GM21825 (cell line): Measurements from ENCODE around the gene ATP6V0D1.

Experiments used
- ATAC-seq: cut with Tn5 transposase; IDR thresholded peaks from one replicate; pipeline ENCODE4 v1.9.1; 2021; ENCODE audit warnings: mild to moderate bottlenecking, moderate library complexity; ENCODE audit not compliant: unreplicated experiment

ATP6V0D1 gene

DNA sequence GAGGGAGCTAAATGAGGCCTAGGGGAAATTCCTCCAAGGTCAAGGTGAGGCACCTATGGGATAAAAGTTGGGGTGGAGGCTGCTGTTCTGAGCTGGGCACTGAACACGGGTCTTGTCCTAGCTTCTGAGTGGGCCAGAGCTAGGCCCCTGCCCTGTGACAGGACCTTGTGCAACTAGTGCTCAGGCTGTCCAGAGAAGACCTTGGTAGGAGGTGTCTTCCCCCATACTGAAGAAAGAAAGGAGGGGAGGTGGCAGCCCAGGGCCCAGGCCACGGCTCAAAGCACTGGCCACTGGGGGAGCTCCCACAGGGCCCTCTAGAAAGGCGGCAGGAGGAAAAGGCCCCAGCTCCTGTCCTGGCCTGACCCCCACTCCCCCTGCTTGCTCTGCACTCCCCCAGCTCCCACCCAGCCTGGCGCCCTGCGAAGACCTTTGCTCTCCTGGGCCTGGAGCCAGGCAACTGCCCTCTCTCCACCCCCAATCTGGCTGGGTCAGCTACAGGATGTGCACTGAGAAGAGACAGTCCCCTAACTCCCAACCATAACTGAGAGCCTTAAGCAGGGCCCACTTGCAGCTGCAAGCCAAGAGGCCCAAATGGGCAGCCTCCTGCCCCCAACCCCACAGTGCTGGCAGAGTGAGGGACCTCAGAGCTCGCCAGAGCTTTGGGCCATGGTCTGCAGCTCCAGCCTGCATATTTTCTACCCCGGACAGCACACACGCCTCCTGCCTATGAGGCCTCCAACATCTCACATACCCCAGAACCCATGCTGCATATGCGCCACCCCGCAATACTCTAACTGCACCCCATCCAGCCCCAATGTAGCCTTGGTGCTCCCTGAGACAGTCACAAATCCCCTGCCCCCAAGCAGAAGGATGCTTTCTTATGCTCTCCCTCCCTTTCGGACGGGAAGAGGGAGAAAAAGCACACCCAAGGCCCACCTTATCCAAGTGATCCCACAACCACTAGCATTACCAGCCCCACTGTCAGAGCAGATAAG lies 34.7 kb downstream of the ATP6V0D1 start:
- no peak for ATAC-seq

DNA sequence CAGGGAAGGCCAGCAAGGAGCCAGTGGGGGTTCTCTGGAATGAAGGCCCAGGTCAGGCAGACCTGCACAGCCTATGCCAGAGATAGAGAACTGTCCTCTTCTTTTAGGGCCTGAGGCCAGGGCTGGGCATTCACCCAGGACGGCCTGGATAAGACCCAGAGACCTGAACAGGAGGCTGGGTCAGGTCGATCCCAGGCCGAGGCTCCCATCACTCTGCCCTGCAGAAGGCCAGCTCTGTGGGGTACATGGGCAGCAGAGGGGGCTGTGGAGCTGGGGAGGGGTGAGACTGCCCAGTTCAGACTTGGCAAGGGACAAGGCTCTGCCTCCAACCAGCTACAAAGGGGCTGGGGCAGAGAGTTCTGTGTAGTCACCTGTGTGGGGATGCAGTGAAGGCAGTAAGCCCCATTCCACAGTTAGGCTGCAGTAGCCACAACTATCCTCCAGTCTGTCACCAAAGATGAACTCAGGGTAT lies 35.5 kb downstream of the ATP6V0D1 start:
- ATAC-seq, result no peak

DNA sequence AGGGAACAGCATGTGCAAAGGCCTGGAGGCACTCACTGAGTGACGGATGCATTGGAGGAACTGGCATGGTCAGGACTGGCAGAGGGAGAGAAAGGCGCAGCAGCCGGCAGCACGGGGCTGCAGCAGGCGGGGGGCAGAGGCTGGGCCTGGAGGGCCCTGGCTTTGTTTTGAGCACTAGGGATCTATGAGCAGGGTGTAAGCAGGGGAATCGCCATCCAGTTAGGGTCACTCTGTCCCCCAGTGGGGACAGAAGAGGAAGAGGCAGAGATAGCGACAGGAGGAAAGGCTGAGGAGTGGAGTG lies 35.9 kb downstream of the ATP6V0D1 start:
- no peak for ATAC-seq

DNA sequence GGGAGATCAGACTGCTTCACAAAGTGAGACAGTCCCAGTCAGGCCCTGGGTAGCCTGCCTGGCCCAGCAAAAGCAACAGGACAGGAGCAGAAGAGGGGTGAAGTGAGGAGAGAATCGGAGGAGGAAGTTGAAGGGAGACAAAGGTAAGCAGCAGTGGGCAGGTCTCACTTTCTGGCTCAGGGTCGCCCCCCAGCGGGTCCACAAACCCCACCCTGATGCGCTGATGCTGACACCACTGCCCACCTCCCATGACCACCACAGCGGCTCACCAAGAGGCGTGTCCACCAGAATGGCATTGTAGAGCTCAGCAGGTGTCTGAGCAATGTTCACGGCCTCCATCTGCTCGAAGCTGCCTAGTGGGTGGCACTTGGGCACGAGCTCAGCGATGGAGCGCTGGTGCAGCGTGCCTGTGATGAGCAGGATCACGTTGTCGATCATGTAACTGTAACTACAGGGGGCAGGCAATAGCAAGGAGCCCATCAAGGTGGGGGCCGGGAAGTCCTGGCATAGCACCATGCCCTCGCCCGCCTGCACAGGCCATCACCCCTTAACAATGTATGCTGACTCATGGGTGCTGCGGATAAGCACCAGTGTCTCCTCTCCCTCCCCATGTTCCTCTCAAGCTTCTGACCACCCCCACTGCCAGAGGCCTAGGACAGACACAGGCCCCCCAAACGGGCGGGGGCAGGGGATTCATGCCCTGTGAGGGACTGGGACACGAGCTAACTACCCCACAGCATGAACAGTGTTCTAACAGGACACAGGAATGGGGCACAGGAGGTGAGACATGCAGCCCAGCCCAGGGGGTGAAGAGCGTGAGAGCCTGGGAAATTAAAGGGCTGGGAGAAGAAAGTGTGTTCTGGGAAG lies 36.5 kb downstream of the ATP6V0D1 start:
- ATAC-seq, result no peak

DNA sequence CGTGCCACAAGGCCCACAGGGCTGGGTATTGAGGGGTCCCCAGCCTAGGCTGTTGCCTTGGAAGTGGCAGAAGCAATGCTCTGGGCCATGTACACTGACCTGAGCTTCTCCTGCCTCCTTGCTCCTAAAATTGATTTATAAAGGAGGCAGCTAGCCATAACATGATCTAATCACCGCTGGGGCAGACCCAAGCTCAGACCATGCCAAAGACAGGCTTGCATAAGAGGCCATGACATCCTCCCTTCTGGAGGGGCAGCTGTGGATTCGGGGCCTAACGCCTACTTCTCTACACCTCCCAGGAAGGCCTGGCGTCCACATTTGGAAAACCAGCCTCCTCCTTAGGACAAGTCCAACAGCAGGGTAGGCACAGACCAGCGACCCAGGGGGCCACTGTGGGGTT lies 37.7 kb downstream of the ATP6V0D1 start:
- no peak for ATAC-seq

DNA sequence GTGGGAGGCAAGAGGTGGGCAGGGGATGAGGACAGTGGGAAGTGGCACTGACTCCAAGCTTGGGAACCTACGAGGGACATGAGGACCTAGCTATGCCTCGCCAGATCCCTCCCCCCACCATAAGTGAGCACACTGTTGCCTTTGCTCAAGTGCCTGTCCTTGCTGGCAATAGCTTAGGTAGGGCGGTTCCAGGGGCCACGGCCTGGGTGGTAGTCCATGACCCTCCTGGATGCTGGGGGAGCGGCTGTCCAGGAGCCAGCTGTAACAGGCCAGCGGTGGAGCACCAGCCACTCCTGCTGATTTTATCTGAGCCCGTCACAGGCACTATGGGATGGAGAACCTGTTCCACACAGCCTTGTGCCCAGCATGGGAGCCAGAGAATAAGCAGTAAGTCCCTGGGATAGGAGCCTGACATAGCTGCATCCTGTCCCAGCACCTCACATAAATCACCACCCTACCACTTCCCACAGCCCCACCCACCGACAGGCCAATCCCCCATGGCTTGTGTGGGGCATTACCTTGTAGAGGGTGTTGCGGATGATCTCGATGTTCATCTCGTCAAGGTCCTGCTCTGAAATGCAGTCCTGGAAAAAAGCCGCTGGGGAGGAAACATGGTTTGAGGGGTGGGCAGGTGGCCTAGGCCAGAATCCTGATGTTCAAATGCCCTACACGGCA lies 38.2 kb downstream of the ATP6V0D1 start:
- no peak for ATAC-seq

DNA sequence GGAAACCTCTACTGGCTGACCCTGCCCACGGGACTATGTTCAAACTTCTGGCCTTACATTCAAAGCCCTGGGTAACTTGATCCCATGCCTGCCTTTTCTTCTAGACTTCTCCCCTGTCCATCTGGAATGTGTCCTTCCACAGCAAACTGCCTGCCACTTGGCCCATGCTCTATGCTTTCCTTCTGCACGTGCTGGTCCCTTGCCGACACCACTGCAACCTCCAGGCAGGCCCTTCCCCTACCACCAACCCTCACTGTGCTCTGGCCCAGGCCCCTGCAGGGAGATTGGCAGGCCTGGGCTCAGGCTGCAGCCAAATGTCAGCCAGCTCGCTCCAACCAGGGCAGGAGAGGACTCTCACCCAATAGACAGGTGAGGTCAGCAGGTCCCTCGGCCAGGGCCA lies 39.0 kb downstream of the ATP6V0D1 start:
- ATAC-seq, result no peak

DNA sequence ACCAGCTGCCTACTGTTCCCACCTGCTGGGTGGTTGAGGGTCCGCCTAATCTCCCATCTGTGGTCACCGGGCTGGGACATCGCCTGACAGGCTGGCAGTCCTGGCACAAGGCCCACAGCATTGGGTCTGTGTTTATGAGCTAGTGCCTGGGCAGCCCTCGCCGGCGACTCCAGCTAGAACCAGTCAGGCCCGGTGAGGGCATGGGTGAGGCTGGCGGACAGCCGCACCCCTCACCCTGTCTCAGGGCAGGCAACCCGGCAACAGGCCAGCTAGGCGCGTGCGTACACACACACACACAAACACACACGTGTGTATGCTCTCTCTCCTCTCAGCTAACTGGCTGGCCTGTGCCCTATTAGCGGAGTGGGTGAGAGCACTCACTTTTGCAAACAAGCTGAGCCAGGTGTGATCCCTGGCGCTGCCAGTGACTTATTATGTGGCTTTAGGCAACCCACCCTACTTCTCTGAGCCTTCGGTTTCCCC lies 39.6 kb downstream of the ATP6V0D1 start:
- ATAC-seq, result no peak

DNA sequence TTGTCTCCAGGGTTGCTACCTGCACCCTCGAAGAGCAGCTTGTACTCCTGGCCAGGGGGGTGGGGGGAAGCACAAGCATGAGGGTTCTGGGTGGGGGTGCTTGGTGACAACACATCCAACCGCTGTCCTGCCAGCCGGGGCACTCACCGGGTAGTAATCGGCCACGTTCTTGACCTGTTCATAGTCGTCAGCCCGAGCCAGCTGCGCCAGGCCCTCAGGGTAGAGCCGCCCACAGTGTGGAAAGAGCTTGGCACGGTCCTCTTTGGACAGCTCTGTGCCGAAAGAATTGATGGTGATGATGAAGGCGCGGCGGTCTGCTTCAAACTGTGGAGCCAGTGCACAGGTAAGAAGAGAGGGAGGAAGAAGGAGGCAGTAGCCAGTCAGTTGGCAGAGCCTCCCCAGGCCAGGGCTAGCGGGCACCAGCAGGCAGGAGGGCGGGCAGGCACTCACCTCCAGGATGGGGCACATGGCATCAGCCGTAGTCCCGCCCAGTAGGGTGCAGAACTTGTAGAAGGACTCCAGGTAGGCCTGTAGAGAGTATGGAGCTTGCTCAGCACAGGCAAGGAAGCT lies 42.0 kb downstream of the ATP6V0D1 start:
- no peak for ATAC-seq

DNA sequence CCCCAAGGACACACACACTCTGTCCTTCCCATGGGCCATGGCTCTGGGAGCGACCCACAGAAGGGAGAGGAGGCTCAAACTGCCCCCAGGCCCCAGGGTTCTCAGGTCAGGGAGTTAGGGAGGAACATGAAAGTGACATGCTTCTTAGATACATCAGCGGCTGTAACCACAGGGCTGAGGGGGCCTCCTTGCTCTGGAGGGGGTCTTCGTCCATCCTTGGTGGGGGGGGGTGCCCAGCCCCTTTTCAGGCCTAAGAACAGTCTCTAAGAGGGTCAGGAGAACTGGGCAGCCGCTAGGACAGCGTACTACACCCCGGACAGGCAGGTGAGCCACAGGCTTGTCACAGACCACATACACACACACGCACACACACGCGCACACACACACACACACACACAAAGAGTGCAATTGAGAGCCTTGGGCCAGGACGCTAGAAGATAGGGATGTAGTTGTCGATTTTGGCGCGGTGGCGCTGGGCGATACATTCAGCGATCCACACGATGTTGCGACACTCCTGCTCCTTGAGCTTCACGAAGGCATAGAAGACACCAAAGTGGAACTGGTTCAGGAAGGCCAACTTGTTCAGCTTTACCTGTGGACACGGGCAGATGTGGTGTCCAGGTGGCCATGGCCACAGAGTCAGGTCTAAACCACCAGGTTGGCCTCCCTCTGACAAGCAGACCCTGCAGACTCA lies 42.7 kb downstream of the ATP6V0D1 start:
- ATAC-seq, result no peak

DNA sequence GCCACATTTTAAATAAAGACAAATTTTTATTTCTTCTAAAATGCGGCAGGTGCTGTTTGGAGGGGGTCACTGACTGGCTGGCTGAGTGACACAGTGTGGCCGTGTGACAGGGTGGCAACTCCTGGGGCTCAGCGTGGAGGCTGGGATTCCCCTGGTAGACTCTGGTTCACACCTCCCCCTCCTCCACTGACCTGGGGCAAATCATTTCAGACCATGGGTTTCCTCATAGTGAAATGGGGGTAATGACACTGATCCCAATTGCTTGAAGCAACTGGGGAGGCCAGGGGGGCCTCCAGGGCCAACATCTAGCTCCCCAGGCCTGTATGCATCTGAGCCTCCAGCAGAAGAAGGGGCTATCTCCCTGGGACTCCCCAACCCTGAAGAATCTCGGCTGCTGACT lies 43.4 kb downstream of the ATP6V0D1 start:
- no peak for ATAC-seq

DNA sequence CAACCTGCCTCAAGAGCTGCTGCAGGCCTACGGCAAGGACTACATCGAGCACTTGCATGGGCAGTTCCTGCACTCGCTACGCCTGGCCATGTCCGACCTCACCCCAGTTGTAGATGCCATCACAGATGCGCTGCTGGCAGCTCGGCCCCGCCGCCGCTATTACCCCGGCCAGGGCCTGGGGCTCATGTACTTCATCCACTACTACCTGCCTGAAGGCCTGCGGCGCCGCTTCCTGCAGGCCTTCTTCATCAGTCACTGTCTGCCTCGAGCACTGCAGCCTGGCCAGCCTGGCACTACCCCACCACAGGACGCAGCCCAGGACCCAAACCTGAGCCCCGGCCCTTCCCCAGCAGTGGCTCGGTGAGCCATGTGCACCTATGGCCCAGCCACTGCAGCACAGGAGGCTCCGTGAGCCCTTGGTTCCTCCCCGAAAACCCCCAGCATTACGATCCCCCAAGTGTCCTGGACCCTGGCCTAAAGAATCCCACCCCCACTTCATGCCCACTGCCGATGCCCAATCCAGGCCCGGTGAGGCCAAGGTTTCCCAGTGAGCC lies 44.2 kb downstream of the ATP6V0D1 start:
- ATAC-seq, result no peak

DNA sequence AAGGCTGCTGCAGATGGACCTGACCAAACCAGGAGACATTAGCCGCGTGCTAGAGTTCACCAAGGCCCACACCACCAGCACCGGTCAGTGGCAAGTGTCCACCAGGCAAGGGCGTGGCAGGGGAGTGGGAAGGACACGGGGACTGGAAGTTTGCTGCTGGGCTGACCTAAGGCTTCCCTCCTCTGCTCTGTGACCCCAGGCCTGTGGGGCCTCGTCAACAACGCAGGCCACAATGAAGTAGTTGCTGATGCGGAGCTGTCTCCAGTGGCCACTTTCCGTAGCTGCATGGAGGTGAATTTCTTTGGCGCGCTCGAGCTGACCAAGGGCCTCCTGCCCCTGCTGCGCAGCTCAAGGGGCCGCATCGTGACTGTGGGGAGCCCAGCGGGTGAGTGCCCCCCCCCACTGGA lies 45.2 kb downstream of the ATP6V0D1 start:
- no peak for ATAC-seq

DNA sequence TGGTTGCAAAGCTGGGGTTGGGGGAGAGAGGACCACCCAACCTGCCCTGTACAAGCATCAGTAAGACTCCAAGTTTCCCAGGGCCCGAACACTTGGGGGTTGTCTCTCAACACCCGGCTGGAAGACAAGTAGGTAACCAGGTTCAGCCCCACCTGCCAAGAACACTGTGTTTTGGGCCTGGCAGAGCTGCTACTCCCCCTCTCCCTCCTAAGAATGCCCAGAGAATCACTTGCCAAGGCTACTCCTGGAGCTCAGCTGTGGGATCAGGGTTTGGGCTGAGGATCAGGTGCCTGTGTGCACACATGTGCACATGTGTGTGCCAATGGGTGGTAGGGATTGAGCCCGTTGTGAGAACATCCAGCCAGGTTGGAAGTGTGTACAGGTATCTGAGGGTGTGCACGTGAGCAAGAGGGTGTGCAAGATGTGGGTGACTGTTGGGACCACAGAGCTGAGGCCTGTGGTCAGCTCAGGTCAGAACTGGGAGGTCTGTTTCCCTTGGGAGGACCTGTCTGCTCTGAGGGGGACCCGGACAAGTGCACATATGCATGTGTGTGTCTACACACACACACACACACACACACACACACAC lies 47.7 kb downstream of the ATP6V0D1 start:
- ATAC-seq, result no peak

DNA sequence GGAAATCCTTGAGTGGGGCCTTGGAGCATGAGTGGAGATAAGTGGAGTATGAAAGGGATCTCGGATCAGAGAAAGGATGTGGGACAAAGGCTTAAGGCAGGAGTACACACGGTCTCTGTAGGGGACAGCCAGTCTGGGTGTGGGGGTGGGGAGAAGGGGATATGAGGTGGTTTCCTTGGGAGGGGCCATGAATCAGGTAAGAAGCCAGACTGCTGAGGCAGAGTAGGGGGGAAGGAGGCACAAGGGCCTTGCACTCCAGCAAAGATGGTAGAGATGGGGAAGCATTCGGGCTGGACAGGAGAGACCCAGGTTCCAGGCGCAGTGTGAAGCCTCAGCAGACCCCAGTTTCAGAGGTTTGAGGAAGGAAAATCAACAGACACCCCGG lies 48.5 kb downstream of the ATP6V0D1 start:
- no peak for ATAC-seq

DNA sequence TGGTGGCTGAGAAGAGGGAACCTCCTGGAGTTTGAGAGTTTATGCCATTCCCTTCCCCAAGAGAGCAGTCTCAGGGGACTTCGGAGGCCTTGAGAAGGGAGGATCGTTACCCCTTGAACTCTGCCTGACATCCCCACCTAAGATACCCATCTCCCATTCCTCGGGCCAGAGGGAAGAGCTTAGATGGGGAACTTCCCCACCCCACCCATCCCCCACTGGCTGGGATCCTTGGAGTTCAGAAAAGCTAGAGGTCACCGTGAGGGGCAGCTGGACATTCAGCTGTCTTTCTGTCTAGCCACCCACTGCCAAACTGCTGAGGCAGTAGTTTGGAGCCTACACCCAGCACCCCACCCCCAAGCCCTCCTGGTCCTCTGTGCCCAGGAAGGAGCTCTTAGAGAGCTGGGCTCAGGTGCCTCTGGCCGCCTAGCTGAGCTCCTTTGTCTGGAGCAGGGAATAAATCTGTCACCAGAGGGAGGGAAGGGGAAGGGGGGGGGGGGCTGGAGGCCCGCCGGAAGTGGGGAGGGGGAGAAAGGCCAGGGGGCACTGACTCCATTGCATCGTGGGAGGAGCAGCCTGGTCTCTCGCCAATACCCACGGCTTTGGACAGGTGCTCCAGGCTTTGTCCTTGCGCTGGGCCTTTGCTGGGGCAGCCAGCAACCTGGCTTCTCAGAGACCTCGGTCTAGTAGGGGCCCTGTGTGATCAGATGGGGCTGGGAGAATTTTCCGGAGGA lies 49.0 kb downstream of the ATP6V0D1 start:
- ATAC-seq, result no peak

DNA sequence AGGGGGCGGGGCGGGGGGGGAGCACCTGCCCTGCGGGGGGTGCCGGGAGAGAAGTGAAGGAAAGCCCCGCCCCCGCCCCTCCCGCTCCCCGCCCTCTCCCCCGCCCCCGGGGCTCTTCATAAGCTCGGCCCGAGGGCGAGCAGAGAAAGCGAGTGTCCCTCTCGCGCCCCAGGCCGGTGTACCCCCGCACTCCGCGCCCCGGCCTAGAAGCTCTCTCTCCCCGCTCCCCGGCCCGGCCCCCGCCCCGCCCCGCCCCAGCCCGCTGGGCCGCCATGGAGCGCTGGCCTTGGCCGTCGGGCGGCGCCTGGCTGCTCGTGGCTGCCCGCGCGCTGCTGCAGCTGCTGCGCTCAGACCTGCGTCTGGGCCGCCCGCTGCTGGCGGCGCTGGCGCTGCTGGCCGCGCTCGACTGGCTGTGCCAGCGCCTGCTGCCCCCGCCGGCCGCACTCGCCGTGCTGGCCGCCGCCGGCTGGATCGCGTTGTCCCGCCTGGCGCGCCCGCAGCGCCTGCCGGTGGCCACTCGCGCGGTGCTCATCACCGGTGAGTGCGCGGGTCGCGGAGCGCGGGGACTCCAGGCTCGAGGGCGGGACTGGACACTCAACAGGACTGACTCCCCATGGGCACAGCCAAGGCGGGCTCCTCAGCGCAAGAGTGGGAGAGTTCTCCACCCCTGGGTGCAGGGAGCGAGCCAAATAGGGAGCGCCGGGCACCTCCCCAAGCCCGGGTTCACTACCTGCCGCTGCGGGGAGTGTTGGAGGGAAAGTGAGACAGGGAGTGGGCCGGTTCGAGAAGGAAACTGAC lies 49.8 kb downstream of the ATP6V0D1 start, which contains the start of gene HSD11B2:
TSS of gene HSD11B2 (plus strand) at position 145 of the 798 bp plus-strand sequence. CDS start at position 273, 128 bp downstream.
- no peak for ATAC-seq

DNA sequence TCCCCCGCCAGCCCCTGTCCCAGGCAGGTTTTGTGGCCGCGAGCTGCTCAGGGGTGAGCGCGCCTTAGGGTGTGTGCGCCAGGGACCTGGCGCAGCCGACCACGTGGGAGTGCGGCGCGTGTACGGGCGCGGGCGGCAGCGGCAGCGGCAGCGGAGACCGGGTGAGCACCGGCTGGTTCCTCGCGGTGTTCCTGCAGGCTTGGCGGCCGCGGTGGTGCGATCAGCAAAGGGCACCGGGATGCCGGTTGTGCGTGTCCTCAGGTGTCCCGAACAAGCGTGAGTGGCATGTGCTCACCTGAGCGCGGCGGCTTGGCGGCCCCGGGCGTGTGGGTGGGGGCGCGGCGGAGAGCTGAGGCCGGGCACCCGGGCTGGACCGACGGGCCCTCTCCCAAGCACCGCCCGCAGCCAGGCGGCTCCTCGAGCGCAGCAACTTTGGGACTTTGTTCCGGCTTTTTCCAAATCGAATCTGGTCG lies 50.4 kb downstream of the ATP6V0D1 start:
- no peak for ATAC-seq
